Measurements from ENCODE around the gene PWWP2A.
"Not testable (repeated sequence)": the region's sequence is repeated elsewhere in the genome, so short reads cannot be mapped to it uniquely, and the experiment has no call there.

The PWWP2A gene, protein sequence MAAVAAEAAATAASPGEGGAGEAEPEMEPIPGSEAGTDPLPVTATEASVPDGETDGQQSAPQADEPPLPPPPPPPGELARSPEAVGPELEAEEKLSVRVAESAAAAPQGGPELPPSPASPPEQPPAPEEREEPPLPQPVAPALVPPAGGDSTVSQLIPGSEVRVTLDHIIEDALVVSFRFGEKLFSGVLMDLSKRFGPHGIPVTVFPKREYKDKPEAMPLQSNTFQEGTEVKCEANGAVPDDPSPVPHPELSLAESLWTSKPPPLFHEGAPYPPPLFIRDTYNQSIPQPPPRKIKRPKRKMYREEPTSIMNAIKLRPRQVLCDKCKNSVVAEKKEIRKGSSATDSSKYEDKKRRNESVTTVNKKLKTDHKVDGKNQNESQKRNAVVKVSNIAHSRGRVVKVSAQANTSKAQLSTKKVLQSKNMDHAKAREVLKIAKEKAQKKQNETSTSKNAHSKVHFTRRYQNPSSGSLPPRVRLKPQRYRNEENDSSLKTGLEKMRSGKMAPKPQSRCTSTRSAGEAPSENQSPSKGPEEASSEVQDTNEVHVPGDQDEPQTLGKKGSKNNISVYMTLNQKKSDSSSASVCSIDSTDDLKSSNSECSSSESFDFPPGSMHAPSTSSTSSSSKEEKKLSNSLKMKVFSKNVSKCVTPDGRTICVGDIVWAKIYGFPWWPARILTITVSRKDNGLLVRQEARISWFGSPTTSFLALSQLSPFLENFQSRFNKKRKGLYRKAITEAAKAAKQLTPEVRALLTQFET

DNA sequence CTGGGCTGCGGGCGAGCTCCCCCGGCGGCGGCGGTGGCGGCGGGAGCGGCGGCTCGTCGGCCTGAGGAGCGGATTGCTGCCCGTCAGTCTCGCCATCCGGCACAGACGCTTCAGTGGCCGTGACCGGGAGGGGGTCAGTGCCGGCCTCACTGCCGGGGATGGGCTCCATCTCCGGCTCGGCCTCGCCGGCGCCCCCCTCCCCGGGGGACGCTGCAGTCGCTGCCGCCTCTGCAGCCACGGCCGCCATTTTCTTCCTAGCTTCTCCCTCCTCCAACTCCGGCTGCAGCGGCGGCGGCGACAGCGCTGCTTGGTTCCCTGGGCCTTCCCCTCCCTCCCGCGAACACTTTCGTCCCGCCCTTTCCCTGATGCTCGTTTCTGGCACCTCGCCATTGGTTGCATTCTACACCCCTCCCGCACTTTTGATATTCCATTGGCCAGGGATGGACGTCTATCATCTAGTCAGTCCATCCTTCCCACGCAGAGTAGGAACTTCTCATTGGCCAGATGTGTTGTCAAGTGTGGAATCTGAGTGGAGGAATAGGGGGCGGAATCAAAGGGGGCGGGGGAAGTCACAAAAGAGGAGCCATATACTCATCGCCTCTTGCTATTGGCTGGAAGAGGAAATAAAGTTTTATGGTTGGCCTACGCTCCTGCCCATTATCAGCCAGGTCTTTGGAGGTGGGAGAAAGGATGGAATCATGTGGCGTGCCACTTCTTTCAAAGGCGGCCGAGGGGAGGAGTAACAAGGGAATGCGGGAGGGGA, at the start of gene PWWP2A:
Gene PWWP2A (minus strand): TSS at position 309 of the 763 bp plus-strand sequence. CDS start 62 bp downstream, at position 247.
- DNase-seq (ENCODE audit: low read depth), result peak; percentile 100

DNA sequence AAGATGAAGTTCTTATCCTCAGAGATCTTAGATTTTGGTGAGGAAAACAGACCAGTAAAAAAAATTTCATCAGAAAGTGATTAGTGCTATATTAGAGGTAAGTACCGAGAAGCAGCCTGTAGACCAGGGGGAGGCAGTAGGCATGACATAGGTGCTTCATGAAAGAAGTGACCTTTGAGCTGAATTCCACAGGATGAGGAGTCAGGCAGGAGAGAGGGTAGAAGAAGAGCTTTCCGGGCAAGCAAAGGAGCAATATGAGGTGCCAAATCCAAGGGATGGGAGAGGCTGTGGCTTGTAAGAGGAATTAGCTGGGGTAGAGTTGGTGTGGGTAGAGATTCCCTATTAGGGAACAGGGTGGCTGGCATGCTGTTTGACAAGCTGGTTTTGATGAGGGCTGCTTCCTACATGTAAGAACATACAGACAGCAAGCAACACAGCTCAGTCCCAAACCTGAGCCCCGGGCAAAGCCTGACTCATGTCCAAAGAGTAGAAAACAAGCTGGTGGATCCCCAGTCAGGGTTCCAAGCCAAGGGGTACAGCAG, 48.4 kb upstream of the PWWP2A start:
- DNase-seq (ENCODE audit: low read depth), result no peak

DNA sequence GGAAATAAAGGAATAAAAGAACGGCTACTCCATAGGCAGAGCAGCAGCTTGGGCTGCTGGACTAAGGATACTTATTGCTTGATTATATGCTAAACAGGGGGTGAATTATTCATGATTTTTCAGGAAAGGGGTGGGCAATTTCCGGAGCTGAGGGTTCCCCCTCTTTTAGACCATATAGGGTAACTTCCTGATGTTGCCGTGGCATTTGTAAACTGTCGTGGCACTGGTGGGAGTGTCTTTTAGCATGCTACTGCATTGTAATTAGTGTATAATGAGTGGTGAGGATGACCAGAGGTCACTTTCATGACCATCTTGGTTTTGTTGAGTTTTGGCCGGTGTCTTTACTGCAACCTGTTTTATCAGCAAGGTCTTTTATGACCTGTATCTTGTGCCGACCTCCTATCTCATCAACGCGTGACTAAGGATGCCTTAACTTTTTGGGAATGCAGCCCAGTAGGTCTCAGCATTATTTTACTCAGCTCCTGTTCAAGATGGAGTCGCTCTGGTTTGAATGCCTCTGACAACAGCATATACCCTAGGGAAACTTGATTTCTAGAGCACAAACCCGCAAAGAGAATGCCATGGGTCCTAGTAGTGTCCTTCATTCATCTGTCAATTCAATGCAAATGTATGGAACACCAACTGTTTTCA, 47.8 kb upstream of the PWWP2A start:
- no peak for DNase-seq (ENCODE audit: low read depth)

DNA sequence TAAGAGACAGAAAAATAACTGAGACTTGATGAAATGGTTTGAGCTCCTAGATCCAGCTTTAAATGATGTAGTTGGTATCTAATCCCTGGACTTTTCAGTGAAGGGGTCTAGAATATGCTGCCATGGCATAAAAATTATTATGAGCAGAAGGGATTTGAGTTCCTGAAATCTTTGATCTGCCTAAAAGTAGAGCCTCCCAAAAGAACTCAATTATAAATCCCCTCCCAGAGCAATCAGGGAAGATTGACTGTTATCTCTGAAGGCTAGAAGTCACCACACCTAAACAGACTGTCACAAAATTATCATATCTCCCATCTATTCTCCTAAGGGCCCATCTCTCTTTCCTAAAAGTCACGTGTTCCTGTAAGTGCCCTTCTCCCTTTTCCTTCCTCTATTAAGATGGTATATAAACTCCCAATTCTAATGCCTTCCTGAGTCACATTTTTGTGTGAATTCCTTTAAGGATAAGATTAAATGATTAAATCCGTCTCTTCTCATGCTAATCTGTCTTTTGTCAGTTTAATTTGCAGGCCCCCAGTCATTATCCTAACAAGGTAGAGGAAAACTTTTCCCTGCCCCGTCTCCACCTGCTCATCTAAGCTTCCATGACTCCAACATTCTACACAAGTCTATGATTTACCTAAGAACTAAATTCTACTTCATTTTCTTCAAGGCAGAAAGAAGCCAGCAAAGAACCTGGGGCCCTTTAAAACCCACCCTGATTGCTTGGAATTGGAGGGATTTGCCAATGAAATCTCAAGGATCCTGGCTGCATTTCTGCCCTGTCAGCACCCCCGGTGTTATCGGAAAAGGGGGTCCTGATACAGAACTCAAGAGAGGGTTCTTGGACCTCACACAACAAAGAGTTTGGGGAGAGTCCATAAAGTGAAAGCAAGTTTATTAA, 47.1 kb upstream of the PWWP2A start:
- DNase-seq (ENCODE audit: low read depth), result no peak

DNA sequence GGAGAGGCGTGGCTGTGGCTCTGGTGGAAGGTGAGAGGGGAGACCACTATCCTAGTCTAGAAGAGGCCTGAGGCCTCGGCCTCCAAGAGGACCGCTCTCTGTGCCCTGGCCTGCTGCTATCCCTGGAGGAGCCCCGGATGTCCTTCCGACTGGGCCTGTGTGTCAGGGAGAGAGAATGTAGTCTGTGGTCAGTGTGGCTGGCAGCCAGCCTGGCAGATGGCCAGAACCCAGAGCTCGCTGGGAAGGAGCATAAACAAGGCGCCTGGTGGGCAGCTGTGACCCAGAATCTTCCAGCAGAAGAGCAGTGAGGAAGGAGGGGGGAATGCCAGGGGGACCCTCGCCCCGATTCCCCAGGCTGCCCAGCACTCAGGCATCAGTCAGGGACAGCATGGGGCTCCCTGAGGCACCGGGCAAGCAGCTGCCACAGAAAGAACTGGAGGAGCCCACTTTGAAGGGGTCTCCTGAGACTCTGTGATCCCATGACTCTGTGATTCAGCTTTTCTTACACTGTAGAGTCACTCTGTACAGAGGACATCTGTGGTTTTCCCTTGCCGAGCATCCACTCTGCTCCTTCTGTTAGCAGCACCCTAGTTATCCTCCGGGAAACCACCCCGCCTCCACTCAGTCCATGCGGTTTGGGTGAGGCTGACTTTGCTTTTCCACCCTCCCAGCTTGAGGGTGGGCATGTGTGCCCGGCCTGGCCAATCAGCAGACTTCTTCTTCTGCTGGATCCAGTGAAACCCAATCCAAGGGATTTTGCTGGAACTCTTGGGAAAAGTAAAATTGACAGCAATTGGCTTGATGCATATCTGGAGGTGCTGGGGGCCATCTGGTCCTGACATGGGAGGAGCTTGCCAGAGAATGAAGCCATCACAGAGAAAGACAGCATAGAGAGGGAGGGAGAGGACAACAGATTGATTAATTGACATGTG, 46.2 kb upstream of the PWWP2A start:
- DNase-seq (ENCODE audit: low read depth), result peak; percentile 99

DNA sequence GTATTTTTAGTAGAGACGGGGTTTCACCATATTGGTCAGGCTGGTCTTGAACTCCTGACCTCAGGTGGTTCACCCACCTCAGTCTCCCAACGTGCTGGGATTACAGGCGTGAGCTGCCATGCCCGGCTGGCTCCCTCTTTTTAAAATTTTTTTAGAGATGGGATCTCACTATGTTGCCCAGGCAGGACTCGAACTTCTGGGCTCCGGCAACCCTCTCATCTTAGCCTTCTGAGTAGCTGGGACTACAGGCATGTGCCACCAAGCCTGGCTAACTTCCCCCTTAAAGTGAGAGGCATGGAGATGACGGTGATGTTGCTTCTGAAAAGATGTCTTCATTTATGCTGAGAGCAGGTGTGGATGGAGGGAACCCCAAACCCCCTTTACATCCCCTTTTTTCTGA, 43.7 kb upstream of the PWWP2A start:
- DNase-seq (ENCODE audit: low read depth), result no peak

DNA sequence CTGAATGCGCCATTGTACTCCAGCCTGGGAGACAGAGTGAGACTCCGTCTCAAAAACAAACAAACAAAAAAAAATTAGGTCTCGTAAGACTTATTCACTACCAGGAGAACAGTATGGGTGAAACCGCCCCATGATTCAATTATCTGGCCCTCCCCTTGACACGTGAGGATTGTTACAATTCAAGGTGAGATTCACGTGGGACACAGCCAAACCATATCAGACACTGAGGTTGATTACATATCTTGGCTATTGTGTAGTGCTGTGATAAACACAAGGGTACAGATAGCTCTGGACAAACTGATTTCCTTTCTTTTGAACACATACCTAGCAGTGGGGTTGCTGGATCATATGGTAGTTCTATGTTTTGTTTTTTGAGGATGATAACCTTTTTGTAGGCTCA, 42.4 kb upstream of the PWWP2A start:
- DNase-seq (ENCODE audit: low read depth), result no peak

DNA sequence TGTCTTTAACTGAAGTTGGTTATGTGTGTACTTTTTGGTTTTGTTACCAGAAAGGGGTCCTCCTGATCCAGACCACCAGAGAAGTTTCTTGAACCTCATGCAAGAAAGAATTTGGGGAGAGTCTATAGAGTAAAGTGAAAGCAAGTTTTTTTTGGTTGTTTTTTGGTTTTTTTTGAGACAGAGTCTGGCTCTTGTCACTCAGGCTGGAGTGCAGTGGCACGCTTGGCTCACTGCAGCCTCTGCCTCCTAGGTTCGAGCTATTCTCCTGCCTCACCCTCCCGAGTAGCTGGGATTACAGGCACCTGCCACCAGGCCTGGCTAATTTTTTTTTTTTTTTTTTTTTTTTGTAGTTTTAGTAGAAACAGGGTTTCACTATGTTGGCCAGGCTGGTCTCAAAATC, 41.6 kb upstream of the PWWP2A start:
- DNase-seq (ENCODE audit: low read depth), result not testable (repeated sequence)

DNA sequence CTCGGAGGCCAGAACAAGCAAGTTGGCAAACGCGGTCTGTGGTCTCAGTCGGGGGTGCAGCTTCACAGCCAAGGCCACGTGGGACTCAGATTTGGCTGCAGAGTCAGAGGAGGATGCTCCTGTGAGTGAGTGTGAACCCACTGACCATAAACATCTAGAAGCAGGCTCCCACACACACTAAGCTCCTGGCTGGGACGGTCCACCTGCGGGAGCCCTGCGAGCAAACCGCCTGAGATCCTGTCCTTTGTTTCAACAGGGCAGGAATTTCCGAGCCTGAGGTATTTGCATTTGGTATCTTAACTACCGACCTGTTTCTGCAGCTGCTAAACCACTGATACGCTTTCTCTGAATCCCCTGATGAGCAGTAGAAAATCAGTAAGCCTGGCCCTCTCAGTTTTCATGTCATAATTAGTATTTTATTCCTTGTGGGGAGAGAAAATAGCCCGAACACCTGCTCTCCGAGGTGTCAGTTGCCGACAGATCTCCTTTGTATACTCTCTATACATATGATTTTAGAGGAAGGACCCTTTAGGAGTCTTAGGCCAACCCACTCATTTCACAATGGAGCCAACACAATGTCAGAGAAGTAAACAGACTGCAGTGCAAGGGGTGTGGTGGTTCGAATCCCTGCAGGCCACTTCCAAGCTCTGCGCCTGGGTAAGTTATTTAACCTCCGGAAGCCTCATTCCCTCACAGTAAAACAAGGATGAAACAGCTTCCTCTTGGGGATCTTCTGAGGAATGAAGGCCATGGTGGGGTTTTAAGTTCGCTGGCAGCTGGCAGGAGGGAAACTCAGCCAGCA, 40.9 kb upstream of the PWWP2A start:
- no peak for DNase-seq (ENCODE audit: low read depth)

DNA sequence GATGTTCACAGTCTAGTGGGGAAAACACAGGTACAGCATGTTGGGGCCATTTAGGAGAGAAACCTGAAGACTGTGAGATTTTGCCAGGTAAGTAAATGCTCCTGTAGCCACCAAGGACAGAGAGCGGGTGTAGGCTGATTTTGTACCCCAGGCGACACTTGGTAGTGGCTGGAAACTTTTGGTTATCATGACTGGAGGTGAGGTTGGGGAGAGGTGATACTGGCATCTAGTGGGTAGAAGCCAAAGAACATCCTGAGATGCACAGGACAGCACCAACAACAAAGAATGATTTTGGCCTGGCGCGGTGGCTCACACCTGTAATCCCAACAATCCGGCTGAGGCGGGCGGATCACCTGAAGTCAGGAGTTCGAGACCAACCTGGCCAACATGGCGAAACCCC, 38.8 kb upstream of the PWWP2A start:
- DNase-seq (ENCODE audit: low read depth), result no peak

DNA sequence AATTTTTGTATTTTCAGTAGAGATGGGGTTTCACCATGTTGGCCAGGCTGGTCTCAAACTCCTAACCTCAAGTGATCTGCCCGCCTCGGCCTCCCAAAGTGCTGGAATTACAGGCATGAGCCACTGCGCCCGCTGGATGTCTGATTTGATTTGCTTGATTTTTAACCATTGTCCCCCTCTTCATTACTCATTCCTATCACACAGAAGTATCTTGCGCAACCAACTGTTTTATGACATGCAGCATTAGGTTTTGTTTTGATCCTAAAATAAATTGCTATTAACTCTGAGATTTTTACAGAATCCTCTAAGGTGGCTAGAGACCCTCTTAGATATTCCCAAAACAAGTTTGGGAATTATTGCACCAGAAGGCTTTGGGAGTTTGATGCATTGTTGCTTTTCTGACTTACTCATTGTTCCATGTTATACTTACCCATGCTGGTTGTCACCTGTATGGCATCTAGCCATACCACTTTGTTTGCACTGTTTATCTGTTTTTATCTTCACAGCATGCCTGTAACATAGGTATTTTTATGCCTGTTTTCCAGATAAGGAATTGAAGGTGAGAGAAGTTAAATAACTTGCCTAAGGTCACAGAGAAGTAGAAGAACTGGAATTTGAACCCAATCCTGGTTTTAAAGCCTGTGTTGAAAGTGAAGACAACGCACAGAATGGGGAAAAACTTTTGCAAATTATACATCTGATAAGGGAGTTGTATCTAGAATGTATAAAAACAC, 35.9 kb upstream of the PWWP2A start:
- no peak for DNase-seq (ENCODE audit: low read depth)

DNA sequence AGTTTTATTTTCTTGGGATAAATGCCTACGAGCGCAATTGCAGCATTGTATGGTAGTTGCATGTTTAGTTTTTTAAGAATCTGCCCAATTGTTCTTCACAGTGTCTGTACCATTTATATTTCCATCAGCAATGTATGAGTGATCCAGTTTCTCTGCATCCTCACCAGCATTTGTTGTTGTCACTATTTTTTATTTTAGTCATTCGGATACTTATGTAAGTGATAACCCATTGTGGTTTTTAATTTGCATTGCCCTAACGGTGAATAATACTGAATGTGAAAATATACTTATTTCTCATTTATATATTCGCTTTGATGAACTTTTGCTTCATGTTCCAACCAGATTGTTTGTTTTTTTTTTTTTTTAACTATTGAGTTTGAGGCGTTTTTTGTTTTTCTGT, 33.7 kb upstream of the PWWP2A start:
- DNase-seq (ENCODE audit: low read depth), result no peak

DNA sequence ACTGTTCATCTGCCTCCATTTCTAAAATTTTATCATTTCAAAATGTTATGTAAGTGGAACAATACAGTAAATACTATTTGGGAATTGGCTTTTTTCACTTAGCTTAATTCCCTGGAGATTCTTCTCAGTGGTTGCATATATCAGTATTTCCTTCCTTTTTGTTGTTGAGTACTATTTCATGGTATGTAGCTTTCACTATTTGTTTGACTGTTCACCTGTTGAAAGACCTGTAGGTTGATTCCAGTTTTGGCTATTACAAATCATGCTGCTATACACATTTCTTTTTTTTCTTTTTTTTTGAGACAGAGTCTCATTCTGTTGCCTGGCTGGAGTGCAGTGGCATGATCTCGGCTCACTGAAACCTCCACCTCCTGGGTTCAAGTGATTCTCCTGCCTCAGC, 33.0 kb upstream of the PWWP2A start:
- DNase-seq (ENCODE audit: low read depth), result no peak

DNA sequence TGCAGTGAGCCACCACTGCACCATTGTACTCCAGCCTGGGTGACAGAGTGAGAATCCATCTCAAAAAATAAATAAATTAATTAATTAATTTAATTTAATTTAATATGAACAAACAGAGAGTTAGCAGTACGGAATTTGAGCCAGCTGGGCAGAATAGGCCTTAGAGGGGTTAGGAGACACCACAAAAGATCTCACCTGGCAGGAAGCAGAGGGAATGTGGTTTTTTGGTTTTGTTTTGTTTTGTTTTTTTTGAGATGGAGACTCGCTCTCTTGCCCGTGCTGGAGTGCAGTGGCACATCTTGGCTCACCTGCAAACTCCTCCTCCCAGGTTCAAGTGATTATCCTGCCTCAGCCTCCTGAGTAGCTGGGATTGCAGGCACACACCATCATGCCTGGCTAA, 31.8 kb upstream of the PWWP2A start:
- no peak for DNase-seq (ENCODE audit: low read depth)

DNA sequence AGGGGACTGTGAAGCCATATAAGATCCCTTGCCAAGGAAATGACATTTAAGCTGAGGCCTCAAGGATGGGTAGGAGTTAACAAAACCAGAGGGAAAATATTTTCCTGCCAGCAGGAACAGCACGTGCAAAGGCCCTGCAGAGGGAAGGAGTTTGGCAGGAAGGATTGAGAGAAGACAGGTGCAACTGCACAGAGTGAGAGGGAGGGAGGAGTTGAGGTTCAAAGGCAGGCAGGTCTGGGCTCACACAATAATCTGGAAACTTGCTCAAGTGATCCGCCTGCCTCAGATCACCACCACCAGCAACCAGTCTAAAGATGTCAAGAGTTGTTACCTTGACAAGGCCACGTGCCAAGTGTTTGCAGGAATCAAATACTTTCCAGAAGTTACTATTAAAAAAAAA, 31.1 kb upstream of the PWWP2A start:
- no peak for DNase-seq (ENCODE audit: low read depth)

DNA sequence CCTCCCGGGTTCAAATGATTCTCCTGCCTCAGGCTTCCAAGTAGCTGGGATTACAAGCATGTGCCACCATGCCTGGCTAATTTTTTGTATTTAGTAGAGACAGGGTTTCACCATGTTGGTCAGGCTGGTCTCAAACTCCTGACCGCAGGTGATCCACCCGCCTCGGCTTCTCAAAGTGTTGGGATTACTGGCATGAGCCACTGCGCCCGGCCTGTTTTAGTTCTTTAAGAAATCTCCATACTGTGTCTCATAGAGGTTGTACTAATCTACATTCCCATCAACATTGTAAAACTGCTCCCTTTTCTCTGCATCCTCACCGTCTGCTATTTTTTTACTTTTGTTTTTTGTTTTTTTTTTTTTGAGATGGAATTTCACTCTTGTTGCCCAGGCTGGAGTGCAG, 25.2 kb upstream of the PWWP2A start:
- not testable (repeated sequence) for DNase-seq (ENCODE audit: low read depth)

DNA sequence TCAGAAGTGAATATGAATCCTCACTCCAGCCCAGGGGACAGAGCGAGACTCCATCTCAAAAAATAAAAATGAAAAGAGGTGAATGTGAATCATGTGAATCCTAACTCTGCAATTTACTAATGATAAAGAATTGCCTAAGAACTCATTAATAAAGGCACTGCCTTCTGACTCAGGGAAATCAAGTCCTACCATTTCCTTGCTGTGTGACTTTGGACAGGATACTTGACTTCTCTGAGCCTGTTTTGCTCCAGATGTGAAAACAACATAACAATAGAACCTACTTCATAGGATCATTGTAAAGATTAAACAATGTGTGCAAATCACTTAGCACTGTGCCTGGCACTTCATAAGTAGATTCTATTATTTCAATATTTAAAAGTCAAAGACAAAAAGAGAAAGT, 15.1 kb upstream of the PWWP2A start:
- no peak for DNase-seq (ENCODE audit: low read depth)

DNA sequence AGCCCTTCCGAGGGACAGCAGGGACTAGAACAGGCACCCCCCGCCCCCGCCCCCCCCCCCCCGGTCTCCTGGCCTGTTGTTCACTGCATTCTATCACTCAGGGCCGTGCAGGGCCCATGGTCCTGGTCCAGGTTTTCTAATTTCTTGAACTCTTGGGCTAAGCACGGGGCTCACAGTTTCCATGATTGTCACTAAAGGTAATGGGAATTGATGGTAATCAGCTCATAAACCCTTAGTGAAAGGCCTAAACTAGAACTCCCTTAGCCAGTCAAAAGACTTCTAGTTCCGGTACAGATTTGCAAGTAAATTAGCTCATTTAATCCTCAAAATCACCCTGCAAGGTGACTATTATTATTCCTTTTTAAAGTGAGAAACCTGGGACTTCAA, 14.7 kb upstream of the PWWP2A start:
- DNase-seq (ENCODE audit: low read depth), result no peak
